HCT116 (cell line): Measurements from ENCODE around the gene KCTD17. TPM values are rescaled to one million over a fixed set of nuclear protein-coding genes. Genes with fewer than 3 reads are reported as not detected.

Source experiments
- ATAC-seq: fragments of 200-7000 bp; cut with Tn5 transposase; 2 replicates; pipeline ENCODE4 v1.9.1; 2020; ENCODE audit warnings: mild to moderate bottlenecking, moderate library complexity
- BruUV-seq: library from RNA; stranded (reverse); fragments of 400-500 nt; replicated peaks from 2 replicates; lab custom pipeline; 2021; lab: Mats Ljungman, UMichigan
- CTCF ChIA-PET: fragments of 300-600 bp; sonication (Branson Sonifier 250); formaldehyde crosslinking; loops from one replicate; lab custom pipeline; 2021; ENCODE audit warnings: antibody characterized with exemption; lab: Charles Lee
- POLR2A ChIA-PET: fragments of 300-600, 350-600 bp; sonication (Branson Sonifier 250); formaldehyde crosslinking; loops from one replicate; lab custom pipeline; 2021; ENCODE audit warnings: antibody characterized with exemption; lab: Charles Lee
- RAD21 ChIA-PET, 2 experiments: fragments of 300-600 bp; sonication (Branson Sonifier 250); formaldehyde crosslinking; loops; one replicate each; lab custom pipeline; 2023; ENCODE audit warnings: low total read pairs in 2 of 2; ENCODE audit not compliant: uncharacterized antibody in 2 of 2, unreplicated experiment in 2 of 2, low non-redundant PET in 1 of 2; lab: Charles Lee
- DNase-seq: peaks from one replicate; pipeline ENCODE4 v3.0.0-alpha.2; 2010; ENCODE audit warnings: low read depth, low spot score
- H2AFZ ChIP-seq: fragments of 200-600 bp; shearing (Covaris generic), sonication (generic); 2 replicates; pipeline ENCODE4 v1.6.1; 2017; ENCODE audit warnings: low read depth, mixed run types, mixed read lengths, antibody characterized with exemption, low read length; ENCODE audit not compliant: poor library complexity, severe bottlenecking
- H3K27ac ChIP-seq: 2 replicates; pipeline ENCODE4 v1.5.1; 2012; ENCODE audit warnings: low read depth, low read length
- H3K27me3 ChIP-seq: fragments of 200-600 bp; sonication (generic); 2 replicates; pipeline ENCODE4 v1.6.1; 2016; ENCODE audit warnings: mixed run types, low read length, mixed read lengths; ENCODE audit not compliant: insufficient read depth
- H3K36me3 ChIP-seq, 2 experiments: fragments of 200-500 bp in 1 of 2; fragments of 200-600 bp in 1 of 2; sonication (Bioruptor generic) in 1 of 2; sonication (generic) in 1 of 2; 2 replicates each; pipeline versions ENCODE4 v1.5.1 to v1.6.1; 2014 to 2016; ENCODE audit warnings: low read length in 2 of 2, inconsistent platforms in 1 of 2, mixed read lengths in 1 of 2, mixed run types in 1 of 2; ENCODE audit not compliant: insufficient read depth in 2 of 2, control insufficient read depth in 1 of 2
- H3K4me1 ChIP-seq, 2 experiments: fragments of 200-600 bp in 1 of 2; sonication (generic) in 1 of 2; 2 replicates each; pipeline versions ENCODE4 v1.5.1 to v1.6.1; 2012 to 2017; ENCODE audit warnings: low read length in 2 of 2, inconsistent platforms in 1 of 2, mild to moderate bottlenecking in 1 of 2, mixed read lengths in 1 of 2, mixed run types in 1 of 2, moderate library complexity in 1 of 2; ENCODE audit not compliant: insufficient read depth in 2 of 2, control insufficient read depth in 1 of 2
- H3K4me2 ChIP-seq: fragments of 200-600 bp; sonication (generic); 2 replicates; pipeline ENCODE4 v1.6.1; 2017; ENCODE audit warnings: mixed run types, low read length, mixed read lengths
- H3K4me3 ChIP-seq, 2 experiments: fragments of 200-600 bp in 1 of 2; sonication (generic) in 1 of 2; replicated peaks in 1 of 2; 2 replicates each; pipeline ENCODE4 v1.5.1; 2011 to 2016; ENCODE audit warnings: low read length in 2 of 2, control low read depth in 1 of 2, low read depth in 1 of 2, mild to moderate bottlenecking in 1 of 2, mixed read lengths in 1 of 2, mixed run types in 1 of 2
- H3K79me2 ChIP-seq: fragments of 200-600 bp; sonication (generic); 2 replicates; pipeline ENCODE4 v1.6.1; 2017; ENCODE audit warnings: mild to moderate bottlenecking, mixed run types, low read length, moderate library complexity, mixed read lengths; ENCODE audit not compliant: insufficient read depth
- H3K9ac ChIP-seq: fragments of 200-600 bp; sonication (generic); 2 replicates; pipeline ENCODE4 v1.6.1; 2016; ENCODE audit warnings: low read length, mixed read lengths
- H3K9me2 ChIP-seq: fragments of 200-600 bp; sonication (generic), shearing (Covaris generic); 2 replicates; pipeline ENCODE4 v1.6.1; 2017; ENCODE audit warnings: mixed run types, mild to moderate bottlenecking, moderate library complexity; ENCODE audit not compliant: insufficient read depth
- H3K9me3 ChIP-seq, 2 experiments: fragments of 200-500 bp in 1 of 2; fragments of 200-600 bp in 1 of 2; sonication (Bioruptor generic) in 1 of 2; sonication (generic) in 1 of 2; 2 replicates each; pipeline ENCODE4 v1.6.1; 2014 to 2017; ENCODE audit warnings: low read length in 2 of 2, mixed read lengths in 2 of 2, inconsistent platforms in 1 of 2, low read depth in 1 of 2, mild to moderate bottlenecking in 1 of 2, mixed run types in 1 of 2, moderate library complexity in 1 of 2; ENCODE audit not compliant: control insufficient read depth in 1 of 2, insufficient read depth in 1 of 2
- H4K20me1 ChIP-seq: fragments of 200-600 bp; sonication (generic), shearing (Covaris generic); 2 replicates; pipeline ENCODE4 v1.6.1; 2017; ENCODE audit warnings: mixed run types, mild to moderate bottlenecking, moderate library complexity; ENCODE audit not compliant: insufficient read depth
- EGR1 ChIP-seq: IDR thresholded peaks from 2 replicates; pipeline ENCODE4 v1.6.1; 2012; ENCODE audit warnings: low read depth
- EZH2phosphoT487 ChIP-seq: fragments of 200-600 bp; IDR thresholded peaks from 2 replicates; pipeline ENCODE4 v1.6.1; 2018; ENCODE audit warnings: antibody characterized with exemption, borderline replicate concordance
- JUND ChIP-seq: IDR thresholded peaks from 2 replicates; pipeline ENCODE4 v1.6.1; 2012
- POLR2AphosphoS5 ChIP-seq: IDR thresholded peaks from 2 replicates; pipeline ENCODE4 v1.6.1; 2011; ENCODE audit warnings: mild to moderate bottlenecking, low read depth, low read length, moderate library complexity
- RAD21 ChIP-seq: IDR thresholded peaks from 2 replicates; pipeline ENCODE4 v1.6.1; 2012; ENCODE audit warnings: low read depth, mild to moderate bottlenecking
- SP1 ChIP-seq: IDR thresholded peaks from 2 replicates; pipeline ENCODE4 v1.6.1; 2012; ENCODE audit warnings: low read depth
- YY1 ChIP-seq: IDR thresholded peaks from 2 replicates; pipeline ENCODE4 v1.6.1; 2011; ENCODE audit warnings: low read length, low read depth, moderate library complexity, mild to moderate bottlenecking; ENCODE audit not compliant: insufficient replicate concordance; ENCODE audit errors: extremely low read depth
- intact Hi-C: fragments of 100-400 bp; cut with micrococcal nuclease; formaldehyde crosslinking; loops from 2 replicates; pipeline ENCODE4 v1.10.0; 2022
- total RNA-seq: library from RNA; stranded (reverse); gene quantifications from one replicate; pipeline ENCODE4 v1.2.1, GENCODE V29; 2021; ENCODE audit not compliant: unreplicated experiment
- TF ChIP-seq, protein P1 (sequence below), 3 experiments: fragments of 200-600 bp in 1 of 3; sonication (generic) in 1 of 3; IDR thresholded peaks in 2 of 3; conservative IDR thresholded peaks in 1 of 3; 2 replicates each; pipeline ENCODE4 v1.5.1; 2012 to 2017; ENCODE audit warnings: low read depth in 2 of 3, low read length in 2 of 3, antibody characterized with exemption in 1 of 3, borderline replicate concordance in 1 of 3, control low read depth in 1 of 3, mild to moderate bottlenecking in 1 of 3, mixed read lengths in 1 of 3, mixed run types in 1 of 3, moderate library complexity in 1 of 3; ENCODE audit not compliant: insufficient read depth in 1 of 3

Gene KCTD17
- total RNA-seq, 1 experiment from 2014 or later: 23.4 TPM

DNA sequence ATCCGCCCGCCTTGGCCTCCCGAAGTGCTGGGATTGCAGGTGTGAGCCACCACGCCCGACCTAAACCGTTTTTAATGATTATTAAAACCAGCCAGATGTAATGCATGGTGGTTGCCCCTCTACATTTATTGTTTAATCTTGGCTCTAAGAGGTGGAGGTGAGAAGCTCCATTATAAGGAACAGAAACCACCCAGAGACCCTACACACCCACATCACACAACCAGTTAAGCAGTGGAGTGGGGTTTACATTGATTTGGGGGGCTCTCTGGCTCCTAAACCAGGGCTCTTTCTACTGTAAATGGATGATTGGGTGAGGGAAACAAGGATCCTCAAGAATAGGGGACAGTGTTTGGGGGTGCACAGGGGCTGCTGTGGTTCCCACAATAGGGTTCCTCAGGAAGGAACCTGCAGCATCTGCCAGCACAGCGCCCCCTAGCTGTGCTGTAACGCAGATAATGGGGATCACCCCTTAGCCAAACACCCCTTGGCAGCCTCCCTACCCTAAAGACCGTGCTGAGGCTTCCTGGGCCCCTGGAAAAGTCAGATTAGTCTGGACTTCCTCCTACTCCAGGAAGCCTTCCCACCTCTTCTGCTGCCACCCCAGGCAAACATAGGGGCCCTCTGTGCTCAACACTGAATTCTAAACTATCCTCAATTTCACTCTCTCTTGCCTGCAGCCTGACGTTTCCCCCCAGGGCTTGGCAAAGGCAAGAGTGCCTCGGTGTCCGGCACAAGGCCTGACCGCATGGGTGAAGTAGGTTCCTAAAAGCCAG, 29.6 kb upstream of the KCTD17 start:
- POLR2A ChIA-PET: no interaction called here
- H3K79me2 ChIP-seq: peaks cover 8% of the 10 kb centered on the region; the same call in 1 of the 2 replicates
- H3K9ac ChIP-seq: no peak overlapping the region
- H3K9me3 ChIP-seq: no peaks in the 10 kb centered on the region
- TF ChIP-seq SP1 (no peak), RAD21 (0 out of 2 replicates have a peak, but pooled peaks have one; percentile 23), EZH2phosphoT487 (no peak), YY1 (no peak), POLR2AphosphoS5 (no peak), JUND (no peak), EGR1 (no peak)
- TF ChIP-seq, protein P1, sequence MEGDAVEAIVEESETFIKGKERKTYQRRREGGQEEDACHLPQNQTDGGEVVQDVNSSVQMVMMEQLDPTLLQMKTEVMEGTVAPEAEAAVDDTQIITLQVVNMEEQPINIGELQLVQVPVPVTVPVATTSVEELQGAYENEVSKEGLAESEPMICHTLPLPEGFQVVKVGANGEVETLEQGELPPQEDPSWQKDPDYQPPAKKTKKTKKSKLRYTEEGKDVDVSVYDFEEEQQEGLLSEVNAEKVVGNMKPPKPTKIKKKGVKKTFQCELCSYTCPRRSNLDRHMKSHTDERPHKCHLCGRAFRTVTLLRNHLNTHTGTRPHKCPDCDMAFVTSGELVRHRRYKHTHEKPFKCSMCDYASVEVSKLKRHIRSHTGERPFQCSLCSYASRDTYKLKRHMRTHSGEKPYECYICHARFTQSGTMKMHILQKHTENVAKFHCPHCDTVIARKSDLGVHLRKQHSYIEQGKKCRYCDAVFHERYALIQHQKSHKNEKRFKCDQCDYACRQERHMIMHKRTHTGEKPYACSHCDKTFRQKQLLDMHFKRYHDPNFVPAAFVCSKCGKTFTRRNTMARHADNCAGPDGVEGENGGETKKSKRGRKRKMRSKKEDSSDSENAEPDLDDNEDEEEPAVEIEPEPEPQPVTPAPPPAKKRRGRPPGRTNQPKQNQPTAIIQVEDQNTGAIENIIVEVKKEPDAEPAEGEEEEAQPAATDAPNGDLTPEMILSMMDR (IDR thresholded peaks at IDR 0.05 in 2 of 3, conservative IDR thresholded peaks at IDR 0.05 in 1 of 3; ENCODE audit: borderline replicate concordance in 1 of 3, insufficient read depth in 1 of 3, low read depth in 2 of 3, low read length in 2 of 3): peak; percentile 36 to 89 (median 87); a peak in 5 of 6 replicates
- H3K27me3 ChIP-seq: no peaks in the 10 kb centered on the region
- H4K20me1 ChIP-seq: no peaks in the 10 kb centered on the region
- peaks cover 14 to 24% of the 10 kb centered on the region in 2 experiments; a peak in 3 of 4 replicates for H3K4me1 ChIP-seq
- H3K36me3 ChIP-seq: peaks cover 5 to 8% of the 10 kb centered on the region in 2 experiments; a peak in 3 of 4 replicates
- no peak overlapping the region for H2AFZ ChIP-seq
- no peak overlapping the region for H3K4me2 ChIP-seq
- RAD21 ChIA-PET: no interaction called here
- BruUV-seq: no TSS peak
- intact Hi-C loops: no loop called here
- no peak overlapping the region for H3K27ac ChIP-seq
- no peaks in the 10 kb centered on the region for H3K9me2 ChIP-seq
- DNase-seq (peak; percentile 27), ATAC-seq (0 out of 2 replicates have a peak, but pooled peaks have one; percentile 19)
- CTCF ChIA-PET: interaction anchor here (1.4 to 1.8 kb wide), 2 partner anchors 8 to 10 kb away, joined by 4 read pairs; no protein-coding TSS in a partner anchor
- H3K4me3 ChIP-seq: no peak overlapping the region
